Glutamatergic neuron (in vitro differentiated cells): ENCODE measurements around the gene TFB1M. TPM values are rescaled to one million over a fixed set of nuclear protein-coding genes. Genes with fewer than 3 reads are reported as not detected.

Source experiments
- DNase-seq: peaks from one replicate; pipeline ENCODE4 v3.0.0; 2022
- H3K27ac Mint-ChIP-seq: one replicate; pipeline ENCODE4 v1.8.0; 2020; ENCODE audit warnings: mild to moderate bottlenecking, mixed read lengths, inconsistent platforms; ENCODE audit not compliant: unreplicated experiment
- H3K27me3 Mint-ChIP-seq: one replicate; pipeline ENCODE4 v1.8.0; 2020; ENCODE audit warnings: mild to moderate bottlenecking, moderate library complexity, mixed read lengths, inconsistent platforms; ENCODE audit not compliant: unreplicated experiment
- H3K36me3 Mint-ChIP-seq: one replicate; pipeline ENCODE4 v1.8.0; 2020; ENCODE audit warnings: mild to moderate bottlenecking, mixed read lengths, inconsistent platforms; ENCODE audit not compliant: unreplicated experiment
- H3K4me1 Mint-ChIP-seq: one replicate; pipeline ENCODE4 v1.8.0; 2020; ENCODE audit warnings: mild to moderate bottlenecking, low read depth, mixed read lengths, inconsistent platforms; ENCODE audit not compliant: unreplicated experiment
- H3K4me3 Mint-ChIP-seq: one replicate; pipeline ENCODE4 v1.8.0; 2020; ENCODE audit warnings: mild to moderate bottlenecking, mixed read lengths, inconsistent platforms; ENCODE audit not compliant: unreplicated experiment
- H3K9me3 Mint-ChIP-seq: one replicate; pipeline ENCODE4 v1.8.0; 2020; ENCODE audit warnings: mild to moderate bottlenecking, moderate library complexity, mixed read lengths, inconsistent platforms; ENCODE audit not compliant: unreplicated experiment
- CTCF ChIP-seq: fragments of 200-600 bp; sonication (generic); IDR thresholded peaks from one replicate; pipeline ENCODE4 v1.5.0; 2021; ENCODE audit not compliant: partially characterized antibody, unreplicated experiment
- total RNA-seq: library from RNA; stranded (reverse); fragmentation: NEBNext Ultra II Directional; extraction: Animal tissue kit (Norgen Biotek cat#: 25700); gene quantifications from one replicate; pipeline ENCODE4 v1.2.1, GENCODE V29; 2021; ENCODE audit not compliant: unreplicated experiment

The TFB1M gene
- total RNA-seq, 1 donor from 2014 or later = 36.8 TPM

- H3K9me3 Mint-ChIP-seq = peaks cover 6% of the 10 kb centered on the region
- no peak for TF ChIP-seq CTCF
- H3K27me3 Mint-ChIP-seq = peaks cover 4% of the 10 kb centered on the region
- DNase-seq = no peak
- no peaks in the 10 kb centered on the region for H3K36me3 Mint-ChIP-seq
- H3K4me3 Mint-ChIP-seq = no peak overlapping the region
- peaks cover 6% of the 10 kb centered on the region for H3K4me1 Mint-ChIP-seq
- no peak overlapping the region for H3K27ac Mint-ChIP-seq
Observed at GRCh38 chr6:155311086-155311485, 3.2 kb downstream of the TFB1M start.

- H3K4me3 Mint-ChIP-seq = no peak overlapping the region
Observed at GRCh38 chr6:155310596-155310995, 3.7 kb downstream of the TFB1M start.

GRCh38 chr6:155309150-155309549, 5.1 kb downstream of the TFB1M start:
- Mint-ChIP-seq H3K27ac (no peak overlapping the region), H3K36me3 (no peaks in the 10 kb centered on the region), H3K4me3 (no peak overlapping the region), H3K9me3 (no peaks in the 10 kb centered on the region), H3K27me3 (no peaks in the 10 kb centered on the region), H3K4me1 (no peaks in the 10 kb centered on the region)
- no peak for DNase-seq
- TF ChIP-seq CTCF = no peak

More at GRCh38 chr6:155310596-155310995, 3.7 kb downstream of the TFB1M start:
- Mint-ChIP-seq H3K27ac (no peak overlapping the region), H3K9me3 (peaks cover 6% of the 10 kb centered on the region), H3K36me3 (no peaks in the 10 kb centered on the region), H3K4me1 (peaks cover 6% of the 10 kb centered on the region), H3K27me3 (peaks cover 4% of the 10 kb centered on the region)
- no peak for DNase-seq
- TF ChIP-seq CTCF = no peak

GRCh38 chr6:155306958-155307357, 7.3 kb downstream of the TFB1M start:
- H3K27me3 Mint-ChIP-seq = no peaks in the 10 kb centered on the region
- no peak for TF ChIP-seq CTCF
- no peak overlapping the region for H3K4me3 Mint-ChIP-seq
- H3K27ac Mint-ChIP-seq = peak overlapping the region; percentile 10
- H3K36me3 Mint-ChIP-seq = no peaks in the 10 kb centered on the region
- H3K4me1 Mint-ChIP-seq = no peaks in the 10 kb centered on the region
- DNase-seq = no peak
- no peaks in the 10 kb centered on the region for H3K9me3 Mint-ChIP-seq

GRCh38 chr6:155303361-155303870, 10.9 kb downstream of the TFB1M start:
- Mint-ChIP-seq H3K4me3 (no peak overlapping the region), H3K36me3 (no peaks in the 10 kb centered on the region)

More at GRCh38 chr6:155303361-155303870, 10.9 kb downstream of the TFB1M start:
- TF ChIP-seq CTCF = no peak
- no peak overlapping the region for H3K27ac Mint-ChIP-seq
- no peaks in the 10 kb centered on the region for H3K4me1 Mint-ChIP-seq
- DNase-seq = no peak
- no peaks in the 10 kb centered on the region for H3K9me3 Mint-ChIP-seq
- H3K27me3 Mint-ChIP-seq = no peaks in the 10 kb centered on the region
